Inferior parietal cortex (tissue), 1 donor: ENCODE measurements around the gene ZNF800.
A peak's percentile ranks its signal among the peaks of the same experiment; 100 is the strongest.
"Not testable (repeated sequence)": the region's sequence is repeated elsewhere in the genome, so short reads cannot be mapped to it uniquely, and the experiment has no call there.

Experiments
- DNase-seq: peaks from one replicate; pipeline ENCODE4 v3.0.0-alpha.2; 2016; ENCODE audit errors: extremely low spot score

ZNF800 gene, protein sequence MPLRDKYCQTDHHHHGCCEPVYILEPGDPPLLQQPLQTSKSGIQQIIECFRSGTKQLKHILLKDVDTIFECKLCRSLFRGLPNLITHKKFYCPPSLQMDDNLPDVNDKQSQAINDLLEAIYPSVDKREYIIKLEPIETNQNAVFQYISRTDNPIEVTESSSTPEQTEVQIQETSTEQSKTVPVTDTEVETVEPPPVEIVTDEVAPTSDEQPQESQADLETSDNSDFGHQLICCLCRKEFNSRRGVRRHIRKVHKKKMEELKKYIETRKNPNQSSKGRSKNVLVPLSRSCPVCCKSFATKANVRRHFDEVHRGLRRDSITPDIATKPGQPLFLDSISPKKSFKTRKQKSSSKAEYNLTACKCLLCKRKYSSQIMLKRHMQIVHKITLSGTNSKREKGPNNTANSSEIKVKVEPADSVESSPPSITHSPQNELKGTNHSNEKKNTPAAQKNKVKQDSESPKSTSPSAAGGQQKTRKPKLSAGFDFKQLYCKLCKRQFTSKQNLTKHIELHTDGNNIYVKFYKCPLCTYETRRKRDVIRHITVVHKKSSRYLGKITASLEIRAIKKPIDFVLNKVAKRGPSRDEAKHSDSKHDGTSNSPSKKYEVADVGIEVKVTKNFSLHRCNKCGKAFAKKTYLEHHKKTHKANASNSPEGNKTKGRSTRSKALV

DNA sequence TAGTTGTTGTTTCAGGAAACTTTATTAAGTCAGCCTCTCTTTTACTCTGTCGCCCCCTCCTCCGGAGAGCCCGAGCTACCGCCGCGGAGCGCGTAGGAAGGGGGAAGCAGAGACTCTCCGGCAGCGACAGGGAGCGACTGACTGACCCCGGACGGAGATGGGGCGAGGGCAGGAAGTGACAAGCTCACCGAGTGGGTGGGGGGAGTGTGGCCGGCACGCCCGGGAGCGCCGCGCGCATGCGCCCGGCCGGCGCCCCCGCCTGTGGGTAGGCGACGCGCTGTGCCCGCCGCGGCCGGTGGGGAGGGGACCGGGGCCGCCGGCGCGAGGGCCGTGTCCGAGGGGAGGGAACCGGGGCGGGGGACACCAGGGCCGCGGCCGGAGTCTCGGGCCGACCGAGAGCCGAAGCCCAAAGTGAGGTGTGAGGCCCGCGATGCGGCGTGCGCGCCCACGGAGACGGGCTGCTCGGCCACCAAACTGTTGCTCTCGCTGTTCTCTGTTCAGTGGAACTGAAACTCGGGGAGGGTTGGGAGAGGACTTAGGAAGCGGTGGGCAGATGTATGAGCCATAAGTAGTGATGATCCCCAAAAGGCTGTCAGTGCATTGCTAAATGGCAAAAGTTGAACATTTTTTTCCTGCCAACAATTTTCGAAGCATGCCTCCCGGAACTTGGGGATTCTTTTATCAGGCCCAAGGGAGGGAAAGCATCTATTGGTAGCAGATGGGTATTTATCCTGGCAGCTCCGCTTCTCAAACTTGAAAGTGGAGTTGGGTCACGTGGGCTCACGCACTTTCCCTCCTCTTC is at the start of gene ZNF800:
TSS of gene ZNF800 (minus strand) at position 143 of the 802 bp plus-strand sequence. CDS start 1,151 bp downstream, outside the sequence.
- peak; percentile 83 for DNase-seq

- no peak for DNase-seq
These were observed 47.7 kb upstream of the ZNF800 start for GRCh38 chr7:127440206-127440605.

GRCh38 chr7:127438836-127439235 is 46.3 kb upstream of the ZNF800 start:
- no peak for DNase-seq

DNA sequence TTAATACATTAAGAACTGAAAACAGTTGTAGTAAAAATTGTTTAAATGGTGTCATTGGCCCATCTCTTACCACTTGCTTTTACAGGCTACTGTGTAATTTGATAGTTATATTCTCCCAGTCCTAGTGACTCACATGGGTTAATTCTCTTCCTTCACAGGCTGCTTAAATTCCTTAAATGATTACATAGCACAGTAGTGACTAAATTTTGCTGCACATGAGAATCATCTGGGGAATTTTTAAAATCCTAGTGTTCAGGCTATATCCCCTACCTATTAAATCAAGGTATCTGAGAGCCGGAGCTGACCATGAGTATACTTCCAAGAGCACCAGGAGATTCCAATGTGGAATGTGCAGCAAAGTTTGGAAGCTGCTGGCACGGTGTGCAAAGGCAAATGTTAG is 45.3 kb upstream of the ZNF800 start:
- no peak for DNase-seq

GRCh38 chr7:127437241-127437640 is 44.7 kb upstream of the ZNF800 start:
- DNase-seq = no peak

DNA sequence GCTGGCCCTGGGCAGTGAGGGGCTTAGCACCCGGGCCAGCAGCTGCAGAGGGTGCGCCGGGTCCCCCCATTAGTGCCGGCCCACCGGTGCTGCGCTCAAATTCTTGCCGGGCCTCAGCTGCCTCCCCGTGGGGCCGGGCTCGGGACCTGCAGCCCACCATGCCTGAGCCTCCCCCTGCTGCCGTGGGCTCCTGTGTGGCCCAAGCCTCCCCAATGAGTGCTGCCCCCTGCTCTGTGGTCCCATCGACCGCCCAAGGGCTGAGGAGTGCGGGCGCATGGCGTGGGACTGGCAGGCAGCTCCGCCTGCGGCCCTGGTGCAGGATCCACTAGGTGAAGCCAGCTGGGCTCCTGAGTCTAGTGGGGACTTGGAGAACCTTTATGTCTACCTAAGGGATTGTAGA is 36.8 kb upstream of the ZNF800 start:
- DNase-seq = not testable (repeated sequence)

DNA sequence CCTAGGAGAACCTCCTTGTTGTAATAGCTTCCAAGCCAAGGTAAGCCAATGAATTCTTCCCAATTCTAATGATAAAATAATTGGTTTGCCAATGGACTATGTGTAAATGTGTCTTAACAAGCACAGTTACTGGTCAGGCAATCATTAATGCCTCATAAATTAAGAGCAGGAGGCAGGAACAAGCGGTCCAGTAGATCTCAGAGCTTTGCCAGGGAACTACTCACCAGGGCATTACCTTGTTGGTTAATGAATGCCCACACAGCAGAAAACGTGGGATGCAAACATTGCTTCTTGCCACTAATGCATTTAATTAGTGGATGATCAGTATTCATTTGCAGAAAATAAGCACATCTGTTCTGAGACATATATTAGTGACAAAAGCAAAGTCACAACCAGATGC is 26.7 kb upstream of the ZNF800 start:
- no peak for DNase-seq

- DNase-seq = no peak
These were observed 26.0 kb upstream of the ZNF800 start for GRCh38 chr7:127418459-127418858.

DNA sequence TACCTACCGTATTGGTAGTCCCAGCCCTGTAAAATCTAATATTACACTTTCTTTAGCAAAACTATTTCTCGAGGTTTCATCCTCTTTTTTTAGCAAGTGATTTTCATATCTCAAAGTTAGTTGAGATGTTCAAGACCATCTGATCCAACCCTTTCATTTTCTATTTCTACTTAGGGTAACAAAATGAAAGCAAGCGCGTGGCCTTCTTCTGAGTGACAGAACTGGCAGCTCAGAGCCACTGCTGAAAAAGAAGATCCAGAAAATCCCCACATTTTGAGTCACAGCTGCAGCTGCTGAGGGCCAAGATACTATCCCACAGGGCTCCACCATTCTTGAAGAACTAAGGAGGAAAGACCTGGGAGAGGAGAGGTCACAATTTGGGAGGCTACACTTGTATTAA is 24.8 kb upstream of the ZNF800 start:
- DNase-seq = no peak

GRCh38 chr7:127415060-127415742 is 22.7 kb upstream of the ZNF800 start:
- DNase-seq = no peak

DNA sequence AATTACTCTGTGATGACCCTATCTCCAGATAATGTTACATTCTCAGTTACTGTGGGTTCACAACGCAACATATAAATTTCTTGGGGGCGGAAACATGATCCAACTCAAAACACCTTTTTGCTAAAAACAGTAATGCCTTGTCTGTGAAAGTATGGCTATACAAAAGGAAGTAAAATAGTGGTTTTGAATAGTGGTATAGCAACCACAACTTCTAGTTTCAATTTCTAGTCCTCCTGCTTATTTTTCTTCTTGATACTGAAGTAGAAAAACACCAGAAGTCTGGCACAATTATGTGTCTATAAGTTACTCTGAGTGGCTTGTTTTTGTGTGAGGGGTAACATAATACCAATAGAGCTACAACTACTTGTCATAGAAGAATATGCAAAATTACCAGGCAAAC is 21.5 kb upstream of the ZNF800 start:
- DNase-seq = no peak

- no peak for DNase-seq
These were observed 20.8 kb upstream of the ZNF800 start for GRCh38 chr7:127413326-127413725.

DNA sequence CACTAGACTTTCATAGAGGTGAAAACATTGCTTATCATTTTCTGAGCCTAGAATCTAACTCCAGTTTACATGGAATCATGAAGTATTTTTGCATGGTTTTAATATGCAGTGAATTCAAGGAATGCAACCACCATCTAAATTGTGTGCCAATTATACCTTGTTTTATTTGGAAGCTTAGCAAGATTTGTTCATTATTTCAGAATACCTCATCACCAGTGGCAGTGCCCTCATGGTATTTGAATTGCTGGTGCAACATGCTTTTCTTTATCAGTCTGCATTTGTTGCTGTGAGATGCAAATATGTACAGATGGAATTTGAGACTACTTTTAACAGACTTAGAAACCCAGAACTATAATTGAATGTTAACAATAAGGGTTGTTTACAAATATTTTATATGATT is 18.7 kb upstream of the ZNF800 start:
- DNase-seq = no peak

- DNase-seq = no peak
These were observed 17.1 kb upstream of the ZNF800 start for GRCh38 chr7:127409629-127410028.

GRCh38 chr7:127404286-127405072 is 12.0 kb upstream of the ZNF800 start:
- DNase-seq = no peak

DNA sequence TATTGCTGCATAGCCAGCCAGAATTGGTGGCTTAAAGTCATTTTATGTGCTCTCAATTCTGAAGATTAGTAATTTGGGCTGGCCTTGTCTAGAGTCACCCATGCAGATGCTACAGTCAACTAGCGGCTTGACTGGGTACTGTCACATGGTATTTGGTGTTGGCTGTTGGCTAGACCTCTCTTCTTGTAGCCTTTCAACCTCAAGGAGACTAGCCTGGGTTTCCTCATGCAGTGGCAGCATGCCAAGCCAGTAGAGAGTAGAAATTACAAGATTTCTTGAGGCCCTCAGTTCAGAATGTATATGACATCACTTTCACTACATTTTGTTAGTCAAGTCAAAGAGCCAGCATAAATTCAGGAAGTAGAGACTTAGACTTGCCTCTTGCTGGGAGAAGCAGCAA is 3.7 kb upstream of the ZNF800 start:
- no peak for DNase-seq

DNA sequence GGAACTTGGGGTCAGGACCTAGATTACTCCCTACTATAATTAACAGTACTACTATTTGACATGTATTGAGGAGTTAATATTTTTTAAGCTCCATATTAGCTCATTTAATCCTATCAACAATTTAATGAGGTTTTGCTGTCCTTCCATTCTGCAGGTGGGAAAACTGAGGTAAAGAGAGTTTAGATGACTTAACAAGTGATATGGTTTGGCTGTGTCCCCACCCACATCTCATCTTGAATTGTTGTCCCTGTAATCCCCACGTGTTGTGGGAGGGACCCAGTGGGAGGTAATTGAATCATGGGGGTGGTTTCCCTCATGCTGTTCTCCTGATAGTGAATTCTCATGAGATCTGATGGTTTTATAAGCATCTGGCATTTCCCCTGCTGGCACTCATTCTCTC is 2.6 kb upstream of the ZNF800 start:
- not testable (repeated sequence) for DNase-seq

GRCh38 chr7:127393368-127394058 is 1.0 kb upstream of the ZNF800 start:
- peak; percentile 22 for DNase-seq

DNA sequence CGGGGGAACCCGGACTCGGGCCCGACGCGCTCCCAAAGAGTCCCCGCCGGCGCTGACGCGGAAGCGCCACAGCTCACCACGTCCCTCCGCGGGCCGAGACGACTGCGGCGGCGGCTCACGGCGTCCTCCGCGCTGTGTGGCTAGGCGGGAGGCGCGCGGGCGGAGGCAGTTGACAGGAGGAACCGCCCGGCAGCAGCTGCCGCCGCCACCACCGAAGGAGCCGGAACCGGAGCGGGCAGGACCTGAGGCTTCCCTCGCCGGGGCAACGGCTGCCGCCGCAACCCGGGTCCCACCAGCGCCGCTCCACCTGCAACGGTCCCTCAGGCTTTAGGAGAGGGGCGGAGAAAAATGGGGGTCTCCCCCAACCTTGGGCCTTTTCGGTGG is 334 bp downstream of the ZNF800 start:
- peak; percentile 26 for DNase-seq

DNA sequence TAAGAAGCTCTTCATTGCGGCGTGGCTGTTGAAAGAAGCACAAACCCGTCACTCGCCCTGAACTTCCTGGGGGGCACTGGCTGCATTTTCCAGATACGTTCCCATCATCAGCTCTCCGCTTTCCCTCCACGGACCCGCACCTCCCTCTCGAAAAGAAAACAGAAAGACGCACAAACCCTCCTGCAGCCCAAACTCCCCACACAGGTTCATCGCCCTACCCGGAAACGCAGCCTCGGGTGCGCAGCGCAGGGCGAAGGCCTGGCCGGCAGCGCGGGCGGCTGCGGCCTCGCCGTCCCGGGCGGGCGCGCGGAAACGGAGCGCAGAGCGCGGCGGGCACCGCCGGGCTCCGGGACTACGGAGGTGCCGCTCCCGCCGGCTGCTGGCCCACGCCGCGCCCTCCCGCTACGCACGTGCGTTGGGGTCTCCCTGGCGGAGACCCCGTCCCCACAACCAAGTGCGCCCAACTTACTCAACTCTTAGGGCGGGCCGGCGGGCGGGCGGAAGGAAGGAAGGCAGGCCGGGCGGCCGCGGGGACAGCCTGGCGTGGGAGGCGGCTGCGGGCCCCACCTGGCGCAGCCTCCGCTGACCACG is 822 bp downstream of the ZNF800 start:
- DNase-seq = no peak
